Measurements from ENCODE around the gene MRPS33.

The MRPS33 gene

GRCh38 chr7:140972876-140973829, 41.6 kb downstream of the MRPS33 start:
- H3K27me3 ChIP-seq (ENCODE audit: insufficient read depth, poor library complexity, severe bottlenecking) = no peaks in the 10 kb centered on the region
- H3K4me3 ChIP-seq (replicated peaks; ENCODE audit: insufficient read depth, low read length) = no peak overlapping the region
- H3K27ac ChIP-seq (replicated peaks) = no peak overlapping the region
- TF ChIP-seq CTCF (IDR thresholded peaks at IDR 0.05; ENCODE audit: insufficient read depth, low read length) (no peak), SPI1 (IDR thresholded peaks at IDR 0.05; ENCODE audit: borderline replicate concordance, low read depth) (no peak), POLR2AphosphoS5 (IDR thresholded peaks at IDR 0.05; ENCODE audit: low read depth) (no peak), GABPA (IDR thresholded peaks at IDR 0.05; ENCODE audit: low read depth) (no peak)
- TF ChIP-seq, protein P1, sequence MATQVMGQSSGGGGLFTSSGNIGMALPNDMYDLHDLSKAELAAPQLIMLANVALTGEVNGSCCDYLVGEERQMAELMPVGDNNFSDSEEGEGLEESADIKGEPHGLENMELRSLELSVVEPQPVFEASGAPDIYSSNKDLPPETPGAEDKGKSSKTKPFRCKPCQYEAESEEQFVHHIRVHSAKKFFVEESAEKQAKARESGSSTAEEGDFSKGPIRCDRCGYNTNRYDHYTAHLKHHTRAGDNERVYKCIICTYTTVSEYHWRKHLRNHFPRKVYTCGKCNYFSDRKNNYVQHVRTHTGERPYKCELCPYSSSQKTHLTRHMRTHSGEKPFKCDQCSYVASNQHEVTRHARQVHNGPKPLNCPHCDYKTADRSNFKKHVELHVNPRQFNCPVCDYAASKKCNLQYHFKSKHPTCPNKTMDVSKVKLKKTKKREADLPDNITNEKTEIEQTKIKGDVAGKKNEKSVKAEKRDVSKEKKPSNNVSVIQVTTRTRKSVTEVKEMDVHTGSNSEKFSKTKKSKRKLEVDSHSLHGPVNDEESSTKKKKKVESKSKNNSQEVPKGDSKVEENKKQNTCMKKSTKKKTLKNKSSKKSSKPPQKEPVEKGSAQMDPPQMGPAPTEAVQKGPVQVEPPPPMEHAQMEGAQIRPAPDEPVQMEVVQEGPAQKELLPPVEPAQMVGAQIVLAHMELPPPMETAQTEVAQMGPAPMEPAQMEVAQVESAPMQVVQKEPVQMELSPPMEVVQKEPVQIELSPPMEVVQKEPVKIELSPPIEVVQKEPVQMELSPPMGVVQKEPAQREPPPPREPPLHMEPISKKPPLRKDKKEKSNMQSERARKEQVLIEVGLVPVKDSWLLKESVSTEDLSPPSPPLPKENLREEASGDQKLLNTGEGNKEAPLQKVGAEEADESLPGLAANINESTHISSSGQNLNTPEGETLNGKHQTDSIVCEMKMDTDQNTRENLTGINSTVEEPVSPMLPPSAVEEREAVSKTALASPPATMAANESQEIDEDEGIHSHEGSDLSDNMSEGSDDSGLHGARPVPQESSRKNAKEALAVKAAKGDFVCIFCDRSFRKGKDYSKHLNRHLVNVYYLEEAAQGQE (IDR thresholded peaks at IDR 0.05; ENCODE audit: insufficient replicate concordance, low read depth) = no peak
- DNase-seq (ENCODE audit: low read depth in 1 of 2, low spot score in 1 of 2) = no peak

DNA sequence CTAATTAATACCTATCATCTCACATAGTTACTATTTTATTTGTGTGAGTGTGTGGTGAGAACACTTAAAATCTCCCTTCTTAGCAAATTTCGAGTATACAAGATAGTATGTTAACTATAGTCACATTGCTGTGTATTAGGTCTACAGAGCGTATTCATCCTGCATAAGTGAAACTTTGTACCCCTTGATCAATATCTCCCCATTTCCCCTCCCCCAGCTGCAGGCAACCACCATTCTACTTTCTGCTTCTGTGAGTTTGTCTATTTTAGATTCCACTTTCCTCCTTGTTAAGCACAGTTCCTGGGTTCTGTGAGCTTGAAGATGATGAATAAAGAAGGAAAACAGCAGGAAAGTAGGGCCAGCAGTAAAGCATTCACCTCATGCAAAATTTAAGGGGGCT, 42.4 kb downstream of the MRPS33 start:
- no peaks in the 10 kb centered on the region for H3K27me3 ChIP-seq (ENCODE audit: insufficient read depth, poor library complexity, severe bottlenecking)
- no peak overlapping the region for H3K4me3 ChIP-seq (replicated peaks; ENCODE audit: insufficient read depth, low read length)
- TF ChIP-seq, protein P1 (IDR thresholded peaks at IDR 0.05; ENCODE audit: insufficient replicate concordance, low read depth) = no peak
- TF ChIP-seq CTCF (IDR thresholded peaks at IDR 0.05; ENCODE audit: insufficient read depth, low read length) (no peak), GABPA (IDR thresholded peaks at IDR 0.05; ENCODE audit: low read depth) (no peak), POLR2AphosphoS5 (IDR thresholded peaks at IDR 0.05; ENCODE audit: low read depth) (no peak), SPI1 (IDR thresholded peaks at IDR 0.05; ENCODE audit: borderline replicate concordance, low read depth) (no peak)
- DNase-seq (ENCODE audit: low read depth in 1 of 2, low spot score in 1 of 2) = no peak
- no peak overlapping the region for H3K27ac ChIP-seq (replicated peaks)

DNA sequence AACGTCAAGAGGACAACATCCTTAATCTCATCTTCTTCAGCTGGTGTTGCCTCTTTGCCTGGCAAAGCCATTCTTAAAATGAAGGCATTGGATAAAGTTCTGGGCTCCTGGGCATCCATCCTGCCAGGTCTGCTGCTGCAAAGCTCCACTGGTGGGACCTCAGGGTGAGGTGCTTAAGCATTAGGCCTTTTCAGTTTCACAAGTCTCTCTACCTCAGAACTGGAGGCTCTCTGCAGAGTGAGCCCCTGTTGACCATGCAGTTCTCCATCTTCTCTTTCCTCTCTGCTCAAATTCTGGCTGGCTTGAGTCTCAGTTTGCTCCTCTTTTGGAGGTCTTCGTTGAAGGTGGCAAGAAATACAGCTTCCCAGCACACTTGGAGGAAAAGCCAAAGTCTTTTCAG, 47.3 kb downstream of the MRPS33 start:
- TF ChIP-seq, protein P1 (IDR thresholded peaks at IDR 0.05; ENCODE audit: insufficient replicate concordance, low read depth) = no peak
- TF ChIP-seq CTCF (IDR thresholded peaks at IDR 0.05; ENCODE audit: insufficient read depth, low read length) (no peak), POLR2AphosphoS5 (IDR thresholded peaks at IDR 0.05; ENCODE audit: low read depth) (no peak), SPI1 (IDR thresholded peaks at IDR 0.05; ENCODE audit: borderline replicate concordance, low read depth) (no peak), GABPA (IDR thresholded peaks at IDR 0.05; ENCODE audit: low read depth) (no peak)
- Histone ChIP-seq H3K4me3 (replicated peaks; ENCODE audit: insufficient read depth, low read length) (no peak overlapping the region), H3K27me3 (ENCODE audit: insufficient read depth, poor library complexity, severe bottlenecking) (no peaks in the 10 kb centered on the region), H3K27ac (replicated peaks) (no peak overlapping the region)
- DNase-seq (ENCODE audit: low read depth in 1 of 2, low spot score in 1 of 2) = no peak

Measured in HL-60 (cell line).